ENCODE data around the gene LPIN2. TPM values are rescaled to one million over a fixed set of nuclear protein-coding genes. Genes with fewer than 3 reads are reported as not detected.

LPIN2 gene
- total and polyA plus RNA-seq, 2 experiments from 2014 or later = 9.0 to 10.8 TPM

DNA sequence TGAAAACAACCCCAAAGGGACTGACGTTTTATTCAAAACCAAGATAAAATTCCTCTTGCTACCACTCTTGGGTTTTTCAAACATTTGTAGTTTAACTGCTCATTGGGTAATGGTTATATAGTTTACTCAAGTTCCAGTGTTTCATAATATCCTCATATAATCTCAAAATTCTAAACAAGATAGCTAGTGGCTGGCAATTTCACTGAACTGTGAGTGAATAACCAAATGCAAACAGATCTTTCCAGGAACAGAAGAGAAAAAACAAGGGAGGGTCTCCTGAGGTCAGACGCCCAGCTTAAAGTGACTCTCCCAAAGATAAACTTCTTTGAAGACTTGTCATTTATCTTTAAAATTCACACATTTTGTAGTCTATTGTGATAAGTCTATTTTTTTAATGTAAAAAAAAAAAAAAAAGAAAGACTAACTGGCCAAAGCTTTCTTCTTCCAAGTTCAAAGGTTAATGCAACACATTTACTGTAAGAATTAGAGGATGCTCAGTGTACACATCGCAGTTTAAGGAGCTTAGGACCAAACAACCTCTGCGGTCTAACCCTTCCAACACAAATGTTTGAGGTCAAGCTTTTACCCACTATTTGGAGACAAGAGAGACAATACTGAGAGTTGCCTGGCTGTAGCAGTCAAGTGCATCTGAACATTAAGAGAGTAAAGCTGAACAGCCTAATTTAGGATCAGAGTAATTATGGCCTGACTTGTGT, 26.6 kb downstream of the LPIN2 start:
- Mint-ChIP-seq H3K9me3 (no peaks in the 10 kb centered on the region), H3K36me3 (ENCODE audit: low read depth) (peaks cover 12% of the 10 kb centered on the region; the same call in 2 of the 3 replicates), H3K4me1 (peaks cover 32% of the 10 kb centered on the region), H3K27ac (no peak overlapping the region), H3K4me3 (no peak overlapping the region), H3K27me3 (ENCODE audit: insufficient read depth, low read depth, poor library complexity) (peaks cover 5% of the 10 kb centered on the region)
- H3K36me3 ChIP-seq (ENCODE audit: insufficient read depth) = no peaks in the 10 kb centered on the region
- TF ChIP-seq JUNB (IDR thresholded peaks at IDR 0.05; ENCODE audit: unreplicated experiment) (no peak), STAT1 (IDR thresholded peaks at IDR 0.05; ENCODE audit: unreplicated experiment) (no peak), CREB1 (CRISPR knock-in tag; IDR thresholded peaks at IDR 0.05; ENCODE audit: low read depth) (no peak), EZH2phosphoT487 (IDR thresholded peaks at IDR 0.05; ENCODE audit: unreplicated experiment) (no peak), NANOG (IDR thresholded peaks at IDR 0.05; ENCODE audit: borderline replicate concordance) (no peak), ZNF331 (CRISPR knock-in tag; IDR thresholded peaks at IDR 0.05; ENCODE audit: low read depth) (no peak), ZNF114 (CRISPR knock-in tag; IDR thresholded peaks at IDR 0.05) (no peak), EZH2 (IDR thresholded peaks at IDR 0.05; ENCODE audit: low read depth, unreplicated experiment) (no peak), POLR2AphosphoS5 (IDR thresholded peaks at IDR 0.05; ENCODE audit: low read depth) (no peak)
- TF ChIP-seq, protein P1, sequence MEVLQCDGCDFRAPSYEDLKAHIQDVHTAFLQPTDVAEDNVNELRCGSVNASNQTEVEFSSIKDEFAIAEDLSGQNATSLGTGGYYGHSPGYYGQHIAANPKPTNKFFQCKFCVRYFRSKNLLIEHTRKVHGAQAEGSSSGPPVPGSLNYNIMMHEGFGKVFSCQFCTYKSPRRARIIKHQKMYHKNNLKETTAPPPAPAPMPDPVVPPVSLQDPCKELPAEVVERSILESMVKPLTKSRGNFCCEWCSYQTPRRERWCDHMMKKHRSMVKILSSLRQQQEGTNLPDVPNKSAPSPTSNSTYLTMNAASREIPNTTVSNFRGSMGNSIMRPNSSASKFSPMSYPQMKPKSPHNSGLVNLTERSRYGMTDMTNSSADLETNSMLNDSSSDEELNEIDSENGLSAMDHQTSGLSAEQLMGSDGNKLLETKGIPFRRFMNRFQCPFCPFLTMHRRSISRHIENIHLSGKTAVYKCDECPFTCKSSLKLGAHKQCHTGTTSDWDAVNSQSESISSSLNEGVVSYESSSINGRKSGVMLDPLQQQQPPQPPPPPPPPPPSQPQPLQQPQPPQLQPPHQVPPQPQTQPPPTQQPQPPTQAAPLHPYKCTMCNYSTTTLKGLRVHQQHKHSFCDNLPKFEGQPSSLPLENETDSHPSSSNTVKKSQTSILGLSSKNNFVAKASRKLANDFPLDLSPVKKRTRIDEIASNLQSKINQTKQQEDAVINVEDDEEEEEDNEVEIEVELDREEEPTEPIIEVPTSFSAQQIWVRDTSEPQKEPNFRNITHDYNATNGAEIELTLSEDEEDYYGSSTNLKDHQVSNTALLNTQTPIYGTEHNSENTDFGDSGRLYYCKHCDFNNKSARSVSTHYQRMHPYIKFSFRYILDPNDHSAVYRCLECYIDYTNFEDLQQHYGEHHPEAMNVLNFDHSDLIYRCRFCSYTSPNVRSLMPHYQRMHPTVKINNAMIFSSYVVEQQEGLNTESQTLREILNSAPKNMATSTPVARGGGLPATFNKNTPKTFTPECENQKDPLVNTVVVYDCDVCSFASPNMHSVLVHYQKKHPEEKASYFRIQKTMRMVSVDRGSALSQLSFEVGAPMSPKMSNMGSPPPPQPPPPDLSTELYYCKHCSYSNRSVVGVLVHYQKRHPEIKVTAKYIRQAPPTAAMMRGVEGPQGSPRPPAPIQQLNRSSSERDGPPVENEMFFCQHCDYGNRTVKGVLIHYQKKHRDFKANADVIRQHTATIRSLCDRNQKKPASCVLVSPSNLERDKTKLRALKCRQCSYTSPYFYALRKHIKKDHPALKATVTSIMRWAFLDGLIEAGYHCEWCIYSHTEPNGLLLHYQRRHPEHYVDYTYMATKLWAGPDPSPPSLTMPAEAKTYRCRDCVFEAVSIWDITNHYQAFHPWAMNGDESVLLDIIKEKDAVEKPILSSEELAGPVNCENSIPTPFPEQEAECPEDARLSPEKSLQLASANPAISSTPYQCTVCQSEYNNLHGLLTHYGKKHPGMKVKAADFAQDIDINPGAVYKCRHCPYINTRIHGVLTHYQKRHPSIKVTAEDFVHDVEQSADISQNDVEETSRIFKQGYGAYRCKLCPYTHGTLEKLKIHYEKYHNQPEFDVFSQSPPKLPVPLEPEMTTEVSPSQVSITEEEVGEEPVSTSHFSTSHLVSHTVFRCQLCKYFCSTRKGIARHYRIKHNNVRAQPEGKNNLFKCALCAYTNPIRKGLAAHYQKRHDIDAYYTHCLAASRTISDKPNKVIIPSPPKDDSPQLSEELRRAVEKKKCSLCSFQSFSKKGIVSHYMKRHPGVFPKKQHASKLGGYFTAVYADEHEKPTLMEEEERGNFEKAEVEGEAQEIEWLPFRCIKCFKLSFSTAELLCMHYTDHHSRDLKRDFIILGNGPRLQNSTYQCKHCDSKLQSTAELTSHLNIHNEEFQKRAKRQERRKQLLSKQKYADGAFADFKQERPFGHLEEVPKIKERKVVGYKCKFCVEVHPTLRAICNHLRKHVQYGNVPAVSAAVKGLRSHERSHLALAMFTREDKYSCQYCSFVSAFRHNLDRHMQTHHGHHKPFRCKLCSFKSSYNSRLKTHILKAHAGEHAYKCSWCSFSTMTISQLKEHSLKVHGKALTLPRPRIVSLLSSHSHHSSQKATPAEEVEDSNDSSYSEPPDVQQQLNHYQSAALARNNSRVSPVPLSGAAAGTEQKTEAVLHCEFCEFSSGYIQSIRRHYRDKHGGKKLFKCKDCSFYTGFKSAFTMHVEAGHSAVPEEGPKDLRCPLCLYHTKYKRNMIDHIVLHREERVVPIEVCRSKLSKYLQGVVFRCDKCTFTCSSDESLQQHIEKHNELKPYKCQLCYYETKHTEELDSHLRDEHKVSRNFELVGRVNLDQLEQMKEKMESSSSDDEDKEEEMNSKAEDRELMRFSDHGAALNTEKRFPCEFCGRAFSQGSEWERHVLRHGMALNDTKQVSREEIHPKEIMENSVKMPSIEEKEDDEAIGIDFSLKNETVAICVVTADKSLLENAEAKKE (CRISPR knock-in tag; IDR thresholded peaks at IDR 0.05) = no peak
- TF ChIP-seq, protein P2, sequence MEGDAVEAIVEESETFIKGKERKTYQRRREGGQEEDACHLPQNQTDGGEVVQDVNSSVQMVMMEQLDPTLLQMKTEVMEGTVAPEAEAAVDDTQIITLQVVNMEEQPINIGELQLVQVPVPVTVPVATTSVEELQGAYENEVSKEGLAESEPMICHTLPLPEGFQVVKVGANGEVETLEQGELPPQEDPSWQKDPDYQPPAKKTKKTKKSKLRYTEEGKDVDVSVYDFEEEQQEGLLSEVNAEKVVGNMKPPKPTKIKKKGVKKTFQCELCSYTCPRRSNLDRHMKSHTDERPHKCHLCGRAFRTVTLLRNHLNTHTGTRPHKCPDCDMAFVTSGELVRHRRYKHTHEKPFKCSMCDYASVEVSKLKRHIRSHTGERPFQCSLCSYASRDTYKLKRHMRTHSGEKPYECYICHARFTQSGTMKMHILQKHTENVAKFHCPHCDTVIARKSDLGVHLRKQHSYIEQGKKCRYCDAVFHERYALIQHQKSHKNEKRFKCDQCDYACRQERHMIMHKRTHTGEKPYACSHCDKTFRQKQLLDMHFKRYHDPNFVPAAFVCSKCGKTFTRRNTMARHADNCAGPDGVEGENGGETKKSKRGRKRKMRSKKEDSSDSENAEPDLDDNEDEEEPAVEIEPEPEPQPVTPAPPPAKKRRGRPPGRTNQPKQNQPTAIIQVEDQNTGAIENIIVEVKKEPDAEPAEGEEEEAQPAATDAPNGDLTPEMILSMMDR (conservative IDR thresholded peaks at IDR 0.05; ENCODE audit: low read depth in 2 of 2) = no peak
- TF ChIP-seq, protein P3, sequence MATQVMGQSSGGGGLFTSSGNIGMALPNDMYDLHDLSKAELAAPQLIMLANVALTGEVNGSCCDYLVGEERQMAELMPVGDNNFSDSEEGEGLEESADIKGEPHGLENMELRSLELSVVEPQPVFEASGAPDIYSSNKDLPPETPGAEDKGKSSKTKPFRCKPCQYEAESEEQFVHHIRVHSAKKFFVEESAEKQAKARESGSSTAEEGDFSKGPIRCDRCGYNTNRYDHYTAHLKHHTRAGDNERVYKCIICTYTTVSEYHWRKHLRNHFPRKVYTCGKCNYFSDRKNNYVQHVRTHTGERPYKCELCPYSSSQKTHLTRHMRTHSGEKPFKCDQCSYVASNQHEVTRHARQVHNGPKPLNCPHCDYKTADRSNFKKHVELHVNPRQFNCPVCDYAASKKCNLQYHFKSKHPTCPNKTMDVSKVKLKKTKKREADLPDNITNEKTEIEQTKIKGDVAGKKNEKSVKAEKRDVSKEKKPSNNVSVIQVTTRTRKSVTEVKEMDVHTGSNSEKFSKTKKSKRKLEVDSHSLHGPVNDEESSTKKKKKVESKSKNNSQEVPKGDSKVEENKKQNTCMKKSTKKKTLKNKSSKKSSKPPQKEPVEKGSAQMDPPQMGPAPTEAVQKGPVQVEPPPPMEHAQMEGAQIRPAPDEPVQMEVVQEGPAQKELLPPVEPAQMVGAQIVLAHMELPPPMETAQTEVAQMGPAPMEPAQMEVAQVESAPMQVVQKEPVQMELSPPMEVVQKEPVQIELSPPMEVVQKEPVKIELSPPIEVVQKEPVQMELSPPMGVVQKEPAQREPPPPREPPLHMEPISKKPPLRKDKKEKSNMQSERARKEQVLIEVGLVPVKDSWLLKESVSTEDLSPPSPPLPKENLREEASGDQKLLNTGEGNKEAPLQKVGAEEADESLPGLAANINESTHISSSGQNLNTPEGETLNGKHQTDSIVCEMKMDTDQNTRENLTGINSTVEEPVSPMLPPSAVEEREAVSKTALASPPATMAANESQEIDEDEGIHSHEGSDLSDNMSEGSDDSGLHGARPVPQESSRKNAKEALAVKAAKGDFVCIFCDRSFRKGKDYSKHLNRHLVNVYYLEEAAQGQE (IDR thresholded peaks at IDR 0.05; ENCODE audit: unreplicated experiment) = no peak
- TF ChIP-seq, protein P4, sequence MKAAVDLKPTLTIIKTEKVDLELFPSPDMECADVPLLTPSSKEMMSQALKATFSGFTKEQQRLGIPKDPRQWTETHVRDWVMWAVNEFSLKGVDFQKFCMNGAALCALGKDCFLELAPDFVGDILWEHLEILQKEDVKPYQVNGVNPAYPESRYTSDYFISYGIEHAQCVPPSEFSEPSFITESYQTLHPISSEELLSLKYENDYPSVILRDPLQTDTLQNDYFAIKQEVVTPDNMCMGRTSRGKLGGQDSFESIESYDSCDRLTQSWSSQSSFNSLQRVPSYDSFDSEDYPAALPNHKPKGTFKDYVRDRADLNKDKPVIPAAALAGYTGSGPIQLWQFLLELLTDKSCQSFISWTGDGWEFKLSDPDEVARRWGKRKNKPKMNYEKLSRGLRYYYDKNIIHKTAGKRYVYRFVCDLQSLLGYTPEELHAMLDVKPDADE (IDR thresholded peaks at IDR 0.05) = no peak
- H3K27ac ChIP-seq (ENCODE audit: low read depth) = no peak overlapping the region
- H2AFZ ChIP-seq = no peak overlapping the region
- no peak overlapping the region for H3K4me3 ChIP-seq
- H3F3A ChIP-seq (replicated peaks; ENCODE audit: low read depth) = no peaks in the 10 kb centered on the region
- no peak for DNase-seq (ENCODE audit: low spot score)
- no peaks in the 10 kb centered on the region for H3K27me3 ChIP-seq (ENCODE audit: insufficient read depth)
- no peak for ATAC-seq
- no peaks in the 10 kb centered on the region for H3K9me2 ChIP-seq (ENCODE audit: insufficient read depth)
- no peak overlapping the region for H3K4me2 ChIP-seq
- peaks cover 54% of the 10 kb centered on the region for H3K79me2 ChIP-seq (replicated peaks; ENCODE audit: insufficient read depth)
- no peaks in the 10 kb centered on the region for H4K20me1 ChIP-seq (replicated peaks; ENCODE audit: insufficient read depth)
- peaks cover 17% of the 10 kb centered on the region for H3K4me1 ChIP-seq (ENCODE audit: insufficient read depth)
